Stimulated activated CD4-positive, alpha-beta T cell treated with anti-CD3 and anti-CD28 coated beads, Interleukin-15, amount 100 ng/mL, for 48 hours (primary cell): ENCODE measurements around the gene CAPNS1.
A peak's percentile ranks its signal among the peaks of the same experiment; 100 is the strongest.
"Not testable (repeated sequence)": the region's sequence is repeated elsewhere in the genome, so short reads cannot be mapped to it uniquely, and the experiment has no call there.

ENCODE experiments used
- DNase-seq, 2 donors: peaks; one replicate each; pipeline ENCODE4 v3.0.0-alpha.2; 2020; ENCODE audit warnings: low read depth in 2 of 2

Gene CAPNS1

GRCh38 chr19:36114721-36115452 lies 25.0 kb upstream of the CAPNS1 start, which contains the start of gene POLR2I:
POLR2I (minus strand) TSS chr19:36114875; CDS start chr19:36114856, 19 bp downstream.
- peak; percentile 95 to 99 for DNase-seq

GRCh38 chr19:36115453-36116343 lies 24.2 kb upstream of the CAPNS1 start, which contains the start of gene TBCB:
TBCB (plus strand) TSS chr19:36115468; CDS start chr19:36115561, 93 bp downstream.
- peak in 1 of 2 donors; percentile 90 for DNase-seq

GRCh38 chr19:36116344-36116637 lies 23.6 kb upstream of the CAPNS1 start:
- no peak for DNase-seq

- no peak for DNase-seq
These were observed 19.5 kb upstream of the CAPNS1 start for GRCh38 chr19:36120092-36120983.

- no peak for DNase-seq
These were observed 18.9 kb upstream of the CAPNS1 start for GRCh38 chr19:36120984-36121358.

GRCh38 chr19:36121486-36122124 lies 18.3 kb upstream of the CAPNS1 start:
- DNase-seq, result no peak

GRCh38 chr19:36125557-36125956 lies 14.3 kb upstream of the CAPNS1 start:
- no peak for DNase-seq

GRCh38 chr19:36128392-36128736 lies 11.5 kb upstream of the CAPNS1 start:
- no peak for DNase-seq

- DNase-seq, result not testable (repeated sequence)
These were observed 8.6 kb upstream of the CAPNS1 start for GRCh38 chr19:36131221-36131620.

- not testable (repeated sequence) for DNase-seq
These were observed 5.0 kb upstream of the CAPNS1 start for GRCh38 chr19:36134867-36135266.

DNA sequence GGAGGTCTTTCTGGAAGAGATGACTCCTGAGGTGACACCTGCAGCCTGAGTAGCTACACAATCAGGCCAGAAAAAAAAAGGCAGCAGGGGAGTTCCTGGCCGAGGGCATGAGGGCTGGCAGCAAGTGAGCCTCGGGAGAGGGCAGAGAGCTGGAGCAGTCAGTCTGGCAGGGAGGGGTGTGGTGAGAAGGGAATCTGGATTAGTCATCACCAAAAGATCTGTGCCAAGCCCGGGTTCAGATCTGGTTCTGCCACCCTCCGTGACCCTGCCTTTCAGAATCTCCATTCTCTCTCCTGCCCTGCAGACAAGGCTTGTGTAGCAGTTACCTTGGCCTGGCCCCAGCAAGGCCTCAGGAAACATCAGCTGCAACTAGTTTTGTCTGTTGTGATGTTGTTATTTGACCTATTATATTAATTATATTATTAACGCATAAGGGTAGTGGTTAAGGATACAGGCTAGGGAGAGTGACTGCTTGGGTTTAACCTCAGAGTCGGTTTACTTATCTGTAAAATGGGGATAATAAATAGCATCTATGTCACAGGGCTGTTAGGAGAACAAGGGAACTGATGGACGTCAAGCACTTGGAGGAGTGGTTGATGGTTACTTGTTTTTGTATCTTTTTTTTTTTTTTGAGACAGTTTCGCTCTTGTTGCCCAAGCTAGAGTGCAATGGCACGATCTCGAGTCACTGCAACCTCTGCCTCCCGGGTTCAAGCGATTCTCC lies 2.7 kb upstream of the CAPNS1 start:
- DNase-seq, result no peak

GRCh38 chr19:36139120-36139472 lies 770 bp upstream of the CAPNS1 start:
- no peak for DNase-seq

- DNase-seq, result peak in 1 of 2 donors; percentile 34
These were observed 605 bp downstream of the CAPNS1 start for GRCh38 chr19:36140304-36141038.

DNA sequence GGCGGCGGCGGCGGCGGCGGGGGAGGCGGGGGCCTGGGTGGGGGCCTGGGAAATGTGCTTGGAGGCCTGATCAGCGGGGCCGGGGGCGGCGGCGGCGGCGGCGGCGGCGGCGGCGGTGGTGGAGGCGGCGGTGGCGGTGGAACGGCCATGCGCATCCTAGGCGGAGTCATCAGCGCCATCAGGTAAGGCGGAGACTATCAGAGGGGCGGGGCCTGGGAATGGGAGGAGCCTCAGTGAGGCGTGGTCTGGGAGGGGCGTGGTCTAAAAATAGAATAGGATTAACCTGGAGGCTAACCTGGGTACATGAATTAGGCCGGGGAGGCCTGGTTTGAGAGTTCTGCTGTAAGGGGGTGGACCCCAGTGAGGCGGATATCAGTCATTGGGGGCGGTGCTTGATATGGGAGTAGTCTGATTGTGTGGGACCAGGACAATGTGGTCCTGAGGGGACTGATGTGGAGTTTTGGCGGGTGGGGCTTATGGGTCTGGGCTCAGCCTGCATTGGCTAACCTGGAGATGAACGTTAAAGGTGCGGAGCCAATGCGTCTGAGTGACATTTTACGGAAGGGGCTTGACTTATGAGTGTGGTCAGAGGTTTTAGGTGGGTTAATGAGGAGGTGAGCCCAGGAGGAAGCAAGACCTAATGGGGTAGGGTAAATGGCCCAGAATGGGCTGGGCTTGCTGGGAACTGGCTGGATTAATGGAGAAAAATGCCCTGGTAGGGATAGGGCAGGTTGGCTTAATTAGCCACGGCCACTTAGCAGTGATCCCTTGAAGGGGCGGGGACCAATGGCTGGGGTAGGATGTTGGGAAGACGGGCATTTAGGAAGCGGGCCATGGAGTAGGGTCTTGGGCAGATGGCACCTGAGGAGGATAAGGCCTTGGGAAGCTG lies 1.4 kb downstream of the CAPNS1 start:
- peak; percentile 87 to 89 for DNase-seq

DNA sequence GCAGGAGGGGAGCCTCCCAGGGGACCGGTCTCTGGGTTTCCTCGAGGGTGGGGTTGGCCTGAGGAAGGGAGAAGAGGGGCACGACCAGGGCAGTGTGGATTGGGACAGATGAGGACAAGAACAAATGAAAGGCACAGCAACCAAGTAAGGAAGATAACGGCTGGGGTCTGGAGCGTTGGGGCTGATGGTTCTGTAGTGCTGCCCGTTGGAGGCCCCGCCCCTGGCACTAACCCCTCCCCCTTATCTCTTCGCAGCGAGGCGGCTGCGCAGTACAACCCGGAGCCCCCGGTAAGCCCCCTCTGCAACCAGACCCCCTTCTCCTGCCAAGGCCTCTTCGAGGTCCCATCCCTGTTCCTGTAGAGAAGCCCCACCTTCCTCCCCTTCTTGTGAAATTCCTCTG lies 2.2 kb downstream of the CAPNS1 start:
- no peak for DNase-seq

DNA sequence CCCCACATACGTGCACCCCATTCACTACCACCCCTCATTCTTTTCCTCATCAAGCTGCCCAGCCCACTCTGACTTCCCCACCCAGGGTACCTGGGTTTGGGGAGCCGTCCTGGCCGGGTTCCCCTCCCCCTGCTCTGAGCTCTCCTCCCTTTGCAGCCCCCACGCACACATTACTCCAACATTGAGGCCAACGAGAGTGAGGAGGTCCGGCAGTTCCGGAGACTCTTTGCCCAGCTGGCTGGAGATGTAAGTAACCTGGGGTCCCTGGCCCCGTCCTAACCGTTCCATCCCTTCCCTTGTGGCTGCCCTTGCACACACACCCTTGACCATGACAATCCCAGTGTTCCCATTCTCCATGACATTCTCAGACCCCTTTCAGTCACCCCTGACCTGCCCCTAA lies 2.6 kb downstream of the CAPNS1 start:
- no peak for DNase-seq

DNA sequence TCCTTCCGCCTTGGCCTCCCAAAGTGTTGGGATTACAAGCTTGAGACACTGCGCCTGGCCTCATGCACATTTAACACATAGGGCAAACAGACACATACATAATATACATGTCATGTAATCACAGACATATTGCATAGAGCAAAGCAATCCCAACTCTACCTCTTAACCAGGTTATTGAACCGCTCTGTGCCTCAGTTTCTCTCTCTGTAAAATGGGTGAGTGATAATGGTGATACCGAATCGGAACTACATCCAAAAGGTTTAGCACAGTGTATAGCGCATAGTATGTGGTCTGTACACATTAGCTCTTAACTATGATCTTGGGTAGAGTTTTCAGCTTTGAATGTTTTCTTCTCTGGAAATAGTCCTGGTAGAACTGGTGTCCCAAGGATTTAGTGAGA lies 4.8 kb downstream of the CAPNS1 start:
- no peak for DNase-seq

- no peak for DNase-seq
These were observed 10.0 kb downstream of the CAPNS1 start for GRCh38 chr19:36149673-36150406.

DNA sequence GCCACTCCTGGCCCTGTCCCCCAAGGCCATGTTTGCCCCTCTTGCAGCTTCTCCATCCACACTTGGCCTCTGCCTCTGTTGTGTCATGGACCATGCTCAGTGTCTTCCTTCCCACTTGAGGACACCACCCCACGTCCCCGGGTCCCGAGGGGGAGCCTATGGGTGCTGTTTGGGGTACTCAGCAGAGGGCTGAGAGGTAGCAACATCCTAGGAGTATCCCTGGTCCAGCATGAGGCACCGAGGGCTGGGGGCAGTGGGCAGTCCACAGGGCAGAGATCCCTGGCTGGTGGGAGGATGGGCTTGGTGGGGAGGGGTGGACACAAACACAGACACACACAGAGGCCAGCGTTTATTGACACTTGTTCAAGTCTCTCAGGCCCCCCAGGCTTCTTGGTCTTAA lies 10.7 kb downstream of the CAPNS1 start:
- DNase-seq, result no peak
